HEK293 (cell line): ENCODE results near the gene SRSF1.

Experiments
- CTCF ChIA-PET: fragments of 350-600 bp; formaldehyde crosslinking; extraction: SDS; loops from one replicate; lab custom pipeline; 2021; ENCODE audit warnings: antibody characterized with exemption; lab: Yijun Ruan, JAX
- POLR2A ChIA-PET: fragments of 300-600 bp; formaldehyde crosslinking; extraction: SDS; loops from one replicate; lab custom pipeline; 2020; ENCODE audit warnings: antibody characterized with exemption, inconsistent platforms; lab: Yijun Ruan, JAX
- H3K27ac ChIP-seq: fragments of 200-500 bp; sonication (Bioruptor generic); 2 replicates; pipeline ENCODE4 v1.5.1; 2014; ENCODE audit warnings: low read depth, low read length, control low read depth, inconsistent platforms; ENCODE audit errors: extremely low read depth
- H3K36me3 ChIP-seq, 2 experiments: fragments of 200-500 bp in 1 of 2; sonication (Bioruptor generic) in 1 of 2; 1 replicate in 1 of 2; 2 replicates in 1 of 2; pipeline ENCODE4 v1.5.1; 2014 to 2017; ENCODE audit warnings: inconsistent platforms in 2 of 2, low read length in 2 of 2; ENCODE audit not compliant: control insufficient read depth in 2 of 2, insufficient read depth in 1 of 2
- H3K4me1 ChIP-seq: fragments of 200-500 bp; sonication (Bioruptor generic); 2 replicates; pipeline ENCODE4 v1.5.1; 2014; ENCODE audit warnings: mild to moderate bottlenecking, low read length, inconsistent platforms; ENCODE audit not compliant: control insufficient read depth, insufficient read depth
- H3K4me3 ChIP-seq: 2 replicates; pipeline ENCODE4 v1.5.1; 2011; ENCODE audit warnings: low read depth, mild to moderate bottlenecking, control low read depth, low read length, moderate library complexity
- H3K9me3 ChIP-seq: fragments of 200-500 bp; sonication (Bioruptor generic); 2 replicates; pipeline ENCODE4 v1.5.1; 2014; ENCODE audit warnings: low read depth, low read length, inconsistent platforms; ENCODE audit not compliant: control insufficient read depth, insufficient read depth
- MYNN ChIP-seq: fragments of 450-650 bp; formaldehyde crosslinking; IDR thresholded peaks from 2 replicates; pipeline ENCODE4 v1.5.1; 2016; ENCODE audit warnings: missing biosample characterization, missing genetic modification characterization, borderline replicate concordance
- OVOL3 ChIP-seq: fragments of 450-650 bp; formaldehyde crosslinking; IDR thresholded peaks from 2 replicates; pipeline ENCODE4 v1.5.1; 2016; ENCODE audit warnings: missing biosample characterization, missing genetic modification characterization
- SCRT1 ChIP-seq: fragments of 450-650 bp; formaldehyde crosslinking; IDR thresholded peaks from 2 replicates; pipeline ENCODE4 v1.5.1; 2016; ENCODE audit warnings: missing biosample characterization, missing genetic modification characterization, borderline replicate concordance
- SP2 ChIP-seq: fragments of 450-650 bp; formaldehyde crosslinking; IDR thresholded peaks from 2 replicates; pipeline ENCODE4 v1.5.1; 2016; ENCODE audit warnings: missing biosample characterization, missing genetic modification characterization
- ZBTB48 ChIP-seq: fragments of 450-650 bp; formaldehyde crosslinking; IDR thresholded peaks from 2 replicates; pipeline ENCODE4 v1.5.1; 2016; ENCODE audit warnings: missing biosample characterization, missing genetic modification characterization
- ZBTB7A ChIP-seq: fragments of 450-650 bp; formaldehyde crosslinking; IDR thresholded peaks from 2 replicates; pipeline ENCODE4 v1.5.1; 2016; ENCODE audit warnings: low read depth, missing biosample characterization, missing genetic modification characterization
- ZNF121 ChIP-seq: fragments of 450-650 bp; formaldehyde crosslinking; IDR thresholded peaks from 2 replicates; pipeline ENCODE4 v1.5.1; 2016; ENCODE audit warnings: missing biosample characterization, missing genetic modification characterization
- ZNF16 ChIP-seq: fragments of 450-650 bp; formaldehyde crosslinking; IDR thresholded peaks from 2 replicates; pipeline ENCODE4 v1.5.1; 2016; ENCODE audit warnings: low read depth, missing biosample characterization, missing genetic modification characterization
- ZNF175 ChIP-seq: fragments of 450-650 bp; formaldehyde crosslinking; IDR thresholded peaks from 2 replicates; pipeline ENCODE4 v1.5.1; 2016; ENCODE audit warnings: missing biosample characterization, missing genetic modification characterization
- ZNF202 ChIP-seq: fragments of 450-650 bp; formaldehyde crosslinking; IDR thresholded peaks from 2 replicates; pipeline ENCODE4 v1.5.1; 2016; ENCODE audit warnings: missing biosample characterization, missing genetic modification characterization, borderline replicate concordance
- ZNF23 ChIP-seq: fragments of 450-650 bp; formaldehyde crosslinking; IDR thresholded peaks from 2 replicates; pipeline ENCODE4 v1.5.1; 2016; ENCODE audit warnings: missing biosample characterization, missing genetic modification characterization, borderline replicate concordance
- ZNF433 ChIP-seq: fragments of 450-650 bp; formaldehyde crosslinking; IDR thresholded peaks from 2 replicates; pipeline ENCODE4 v1.5.1; 2016; ENCODE audit warnings: missing biosample characterization, missing genetic modification characterization, low read depth
- ZNF660 ChIP-seq: fragments of 450-650 bp; IDR thresholded peaks from 2 replicates; pipeline ENCODE4 v1.5.1; 2018; ENCODE audit warnings: missing biosample characterization, mild to moderate bottlenecking, missing genetic modification characterization
- ZNF664 ChIP-seq: fragments of 450-650 bp; formaldehyde crosslinking; IDR thresholded peaks from 2 replicates; pipeline ENCODE4 v1.5.1; 2016; ENCODE audit warnings: missing biosample characterization, missing genetic modification characterization
- ZNF701 ChIP-seq: fragments of 450-650 bp; formaldehyde crosslinking; IDR thresholded peaks from 2 replicates; pipeline ENCODE4 v1.5.1; 2016; ENCODE audit warnings: missing biosample characterization, missing genetic modification characterization
- ZNF707 ChIP-seq: fragments of 450-650 bp; formaldehyde crosslinking; IDR thresholded peaks from 2 replicates; pipeline ENCODE4 v1.5.1; 2016; ENCODE audit warnings: missing biosample characterization, missing genetic modification characterization
- ZNF76 ChIP-seq: fragments of 450-650 bp; formaldehyde crosslinking; IDR thresholded peaks from 2 replicates; pipeline ENCODE4; 2016; ENCODE audit warnings: low read depth, missing biosample characterization, missing genetic modification characterization, borderline replicate concordance
- ZNF791 ChIP-seq: fragments of 450-650 bp; formaldehyde crosslinking; IDR thresholded peaks from 2 replicates; pipeline ENCODE4 v1.5.1; 2016; ENCODE audit warnings: missing biosample characterization, missing genetic modification characterization
- ZNF792 ChIP-seq: fragments of 450-650 bp; formaldehyde crosslinking; IDR thresholded peaks from 2 replicates; pipeline ENCODE4 v1.5.1; 2016; ENCODE audit warnings: missing biosample characterization, missing genetic modification characterization
- ZSCAN4 ChIP-seq: fragments of 450-650 bp; formaldehyde crosslinking; IDR thresholded peaks from 2 replicates; pipeline ENCODE4 v1.5.1; 2017; ENCODE audit warnings: missing biosample characterization, missing genetic modification characterization
- TF ChIP-seq, protein P1 (sequence below): fragments of 450-650 bp; formaldehyde crosslinking; conservative IDR thresholded peaks from 2 replicates; pipeline ENCODE4 v1.5.1; 2016; ENCODE audit warnings: low read depth, missing biosample characterization, missing genetic modification characterization
- TF ChIP-seq, protein P2 (sequence below): fragments of 450-650 bp; IDR thresholded peaks from 2 replicates; pipeline ENCODE4 v1.5.1; 2018; ENCODE audit warnings: missing biosample characterization, missing genetic modification characterization

SRSF1 gene

GRCh38 chr17:57954397-57955182 lies 52.5 kb downstream of the SRSF1 start (continued):
- TF ChIP-seq ZNF76 = peak; percentile 76
- TF ChIP-seq, protein P1, sequence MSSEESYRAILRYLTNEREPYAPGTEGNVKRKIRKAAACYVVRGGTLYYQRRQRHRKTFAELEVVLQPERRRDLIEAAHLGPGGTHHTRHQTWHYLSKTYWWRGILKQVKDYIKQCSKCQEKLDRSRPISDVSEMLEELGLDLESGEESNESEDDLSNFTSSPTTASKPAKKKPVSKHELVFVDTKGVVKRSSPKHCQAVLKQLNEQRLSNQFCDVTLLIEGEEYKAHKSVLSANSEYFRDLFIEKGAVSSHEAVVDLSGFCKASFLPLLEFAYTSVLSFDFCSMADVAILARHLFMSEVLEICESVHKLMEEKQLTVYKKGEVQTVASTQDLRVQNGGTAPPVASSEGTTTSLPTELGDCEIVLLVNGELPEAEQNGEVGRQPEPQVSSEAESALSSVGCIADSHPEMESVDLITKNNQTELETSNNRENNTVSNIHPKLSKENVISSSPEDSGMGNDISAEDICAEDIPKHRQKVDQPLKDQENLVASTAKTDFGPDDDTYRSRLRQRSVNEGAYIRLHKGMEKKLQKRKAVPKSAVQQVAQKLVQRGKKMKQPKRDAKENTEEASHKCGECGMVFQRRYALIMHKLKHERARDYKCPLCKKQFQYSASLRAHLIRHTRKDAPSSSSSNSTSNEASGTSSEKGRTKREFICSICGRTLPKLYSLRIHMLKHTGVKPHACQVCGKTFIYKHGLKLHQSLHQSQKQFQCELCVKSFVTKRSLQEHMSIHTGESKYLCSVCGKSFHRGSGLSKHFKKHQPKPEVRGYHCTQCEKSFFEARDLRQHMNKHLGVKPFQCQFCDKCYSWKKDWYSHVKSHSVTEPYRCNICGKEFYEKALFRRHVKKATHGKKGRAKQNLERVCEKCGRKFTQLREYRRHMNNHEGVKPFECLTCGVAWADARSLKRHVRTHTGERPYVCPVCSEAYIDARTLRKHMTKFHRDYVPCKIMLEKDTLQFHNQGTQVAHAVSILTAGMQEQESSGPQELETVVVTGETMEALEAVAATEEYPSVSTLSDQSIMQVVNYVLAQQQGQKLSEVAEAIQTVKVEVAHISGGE (tag by site-specific recombination) = peak; percentile 89

DNA sequence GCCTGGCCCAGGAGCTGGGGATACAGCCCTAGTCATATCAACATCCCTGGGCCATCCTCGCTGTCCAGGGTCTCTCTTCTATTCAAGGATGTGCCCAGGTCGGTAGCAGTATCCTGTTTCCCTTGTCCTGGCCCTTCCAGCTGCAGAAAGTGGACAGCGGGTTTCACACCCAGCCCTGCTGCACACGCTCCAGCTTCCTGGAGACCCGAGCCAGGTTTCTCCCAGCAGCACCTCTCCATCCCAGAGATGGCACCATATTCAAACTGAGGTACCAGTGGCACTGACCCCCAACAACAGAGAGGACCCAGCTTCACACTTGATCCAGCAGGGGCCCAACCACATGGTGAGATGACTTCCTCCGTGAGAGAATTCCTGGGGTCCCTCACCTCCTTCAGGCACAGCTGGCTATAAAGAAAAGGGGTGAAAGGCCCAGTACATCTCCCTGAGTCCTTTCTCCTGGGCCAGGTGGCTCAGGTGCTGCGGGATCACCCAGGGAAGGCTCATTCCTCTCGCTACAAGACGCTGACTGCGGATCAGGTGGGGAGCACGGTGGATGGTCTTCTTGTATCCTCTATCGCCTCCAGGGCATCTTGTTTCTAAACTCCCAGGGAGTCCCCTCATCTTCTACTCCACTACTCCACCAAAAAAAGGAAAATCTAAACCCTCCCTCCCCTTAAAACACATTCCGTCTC lies 53.2 kb downstream of the SRSF1 start:
- ChIA-PET CTCF (interaction anchor here (0.7 to 4.2 kb wide), 10 partner anchors 9 to 96 kb away, joined by 3 to 16 read pairs (median 3); no protein-coding TSS in a partner anchor), POLR2A (interaction anchor here (0.6 to 3.7 kb wide), 18 partner anchors 9 to 776 kb away, joined by 3 to 33 read pairs (median 5); partner anchors contain the start of genes DYNLL2, MRPS23, SRSF1 and VEZF1)
- Histone ChIP-seq H3K4me1 (peaks cover 50% of the 10 kb centered on the region), H3K9me3 (no peaks in the 10 kb centered on the region)
- TF ChIP-seq SP2 (tag by site-specific recombination) = no peak
- no peak for TF ChIP-seq MYNN (tag by site-specific recombination)
- TF ChIP-seq ZNF792 = no peak
- TF ChIP-seq ZBTB48 (tag by site-specific recombination) = no peak
- no peak for TF ChIP-seq ZNF707 (tag by site-specific recombination)
- no peak for TF ChIP-seq ZNF664
- TF ChIP-seq ZNF23 = no peak
- no peak for TF ChIP-seq ZNF202 (tag by site-specific recombination)
- TF ChIP-seq, protein P2, sequence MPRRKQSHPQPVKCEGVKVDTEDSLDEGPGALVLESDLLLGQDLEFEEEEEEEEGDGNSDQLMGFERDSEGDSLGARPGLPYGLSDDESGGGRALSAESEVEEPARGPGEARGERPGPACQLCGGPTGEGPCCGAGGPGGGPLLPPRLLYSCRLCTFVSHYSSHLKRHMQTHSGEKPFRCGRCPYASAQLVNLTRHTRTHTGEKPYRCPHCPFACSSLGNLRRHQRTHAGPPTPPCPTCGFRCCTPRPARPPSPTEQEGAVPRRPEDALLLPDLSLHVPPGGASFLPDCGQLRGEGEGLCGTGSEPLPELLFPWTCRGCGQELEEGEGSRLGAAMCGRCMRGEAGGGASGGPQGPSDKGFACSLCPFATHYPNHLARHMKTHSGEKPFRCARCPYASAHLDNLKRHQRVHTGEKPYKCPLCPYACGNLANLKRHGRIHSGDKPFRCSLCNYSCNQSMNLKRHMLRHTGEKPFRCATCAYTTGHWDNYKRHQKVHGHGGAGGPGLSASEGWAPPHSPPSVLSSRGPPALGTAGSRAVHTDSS (tag by site-specific recombination) = no peak
- no peak for TF ChIP-seq ZNF175
- TF ChIP-seq ZNF433 (tag by site-specific recombination) = no peak
- no peak for TF ChIP-seq ZNF121 (tag by site-specific recombination)
- TF ChIP-seq SCRT1 (tag by site-specific recombination) = no peak
- no peak for TF ChIP-seq OVOL3 (tag by site-specific recombination)
- no peak for TF ChIP-seq ZNF701
- no peak for TF ChIP-seq ZNF660 (tag by site-specific recombination)
- no peak for TF ChIP-seq ZNF791 (tag by site-specific recombination)
- TF ChIP-seq ZSCAN4 (tag by site-specific recombination) = no peak
- TF ChIP-seq ZBTB7A (tag by site-specific recombination) = no peak
- TF ChIP-seq ZNF16 (tag by site-specific recombination) = no peak
- TF ChIP-seq, all 188 proteins: peak for 0
- H3K36me3 ChIP-seq = no peaks in the 10 kb centered on the region
- H3K27ac ChIP-seq = peak overlapping the region; percentile 98
- peak overlapping the region; percentile 52; the same call in 1 of the 2 replicates for H3K4me3 ChIP-seq
